Transverse colon (tissue), 4 donors: Measurements from ENCODE around the gene CAT. TPM values are rescaled to one million over a fixed set of nuclear protein-coding genes. Genes with fewer than 3 reads are reported as not detected.
A peak's percentile ranks its signal among the peaks of the same experiment; 100 is the strongest.

Experiments used
- DNase-seq: peaks from one replicate; pipeline ENCODE4 v3.0.0-alpha.2; 2019
- H3K27ac ChIP-seq, 4 donors: fragments of 200-600 bp; sonication (generic); 2 replicates each; pipeline ENCODE4 v1.5.1; 2016 to 2018; ENCODE audit warnings: inconsistent platforms in 4 of 4
- H3K27me3 ChIP-seq: fragments of 200-600 bp; sonication (generic); 2 replicates; pipeline ENCODE4 v1.5.1; 2017; ENCODE audit warnings: inconsistent platforms
- H3K36me3 ChIP-seq, 4 donors: fragments of 200-600 bp; sonication (generic); 2 replicates each; pipeline ENCODE4 v1.5.1; 2017 to 2019; ENCODE audit warnings: inconsistent platforms in 4 of 4
- H3K4me1 ChIP-seq, 4 donors: fragments of 200-600 bp; sonication (generic); 2 replicates each; pipeline ENCODE4 v1.5.1; 2017 to 2020; ENCODE audit warnings: inconsistent platforms in 4 of 4
- H3K4me3 ChIP-seq, 4 donors: fragments of 200-600 bp; sonication (generic); 1 replicate in 1 of 4; 2 replicates in 3 of 4; pipeline versions ENCODE4 v1.5.1 to v1.6.1; 2017 to 2019; ENCODE audit warnings: inconsistent platforms in 4 of 4
- H3K9me3 ChIP-seq, 2 donors: fragments of 200-600 bp; sonication (generic); 2 replicates each; pipeline ENCODE4 v1.5.1; 2017 to 2019; ENCODE audit warnings: inconsistent platforms in 2 of 2
- CTCF ChIP-seq, 5 experiments: fragments of 200-600 bp in 3 of 5; fragments of 450-650 bp in 2 of 5; sonication (generic) in 3 of 5; IDR thresholded peaks; 1 replicate in 2 of 5; 2 replicates in 3 of 5; pipeline ENCODE4 v1.5.1; 2016 to 2017; ENCODE audit warnings: antibody characterized with exemption in 5 of 5, inconsistent platforms in 3 of 5, mild to moderate bottlenecking in 2 of 5, moderate library complexity in 1 of 5
- EP300 ChIP-seq: sonication (generic); formaldehyde crosslinking; IDR thresholded peaks from one replicate; pipeline ENCODE4 v1.6.1; 2017; ENCODE audit warnings: antibody characterized with exemption, low read depth
- POLR2A ChIP-seq: fragments of 450-650 bp; IDR thresholded peaks from one replicate; pipeline ENCODE4 v1.6.1; 2016; ENCODE audit warnings: antibody characterized with exemption, mild to moderate bottlenecking, moderate library complexity
- POLR2AphosphoS5 ChIP-seq, 3 donors: sonication (generic); formaldehyde crosslinking; IDR thresholded peaks; one replicate each; pipeline ENCODE4 v1.6.1; 2016; ENCODE audit warnings: antibody characterized with exemption in 3 of 3
- WGBS, 2 donors: methylation state at CpG; one replicate each; pipeline ENCODE4 v1.1.5; 2018; ENCODE audit warnings: low coverage in 1 of 2; 5-methylcytosine and 5-hydroxymethylcytosine counted together
- in situ Hi-C, 4 donors: fragments of 200-750 bp; cut with MboI; loops; one replicate each; pipeline versions ENCODE4 v1.15.0 to v1.15.1; 2017; ENCODE audit warnings: low sequenced_read_pairs in 3 of 4, low pct_ligation_motif_present in 1 of 4, low pct_unique_long_range_greater_than_20kb in 1 of 4
- intact Hi-C: fragments of 100-400 bp; cut with DNase I; formaldehyde crosslinking; loops from one replicate; pipeline ENCODE4 v1.15.1; 2023; ENCODE audit warnings: low total_unique reads
- total RNA-seq, 4 donors: library from RNA; depleted of rRNA; stranded (reverse); fragments of >200 nt; gene quantifications; one replicate each; pipeline ENCODE4 v1.1.0, GENCODE V29; 2016

Gene CAT
- total RNA-seq, 4 donors from 2014 or later: 81.2 to 168 (median 133) TPM

- in situ Hi-C loops (no loop called here), intact Hi-C loops (no loop called here)
- H3K4me1 ChIP-seq: no peaks in the 10 kb centered on the region
- no peaks in the 10 kb centered on the region for H3K27me3 ChIP-seq
- DNase-seq: no peak
- 38% methylated on average over 5 of the region's 5 CpGs; no CpG with 5 or more reads in 1 of the 2 donors for WGBS, 2 donors
- no peaks in the 10 kb centered on the region for H3K36me3 ChIP-seq
- TF ChIP-seq EP300 (no peak), CTCF (IDR thresholded peaks at IDR 0.05) (no peak), POLR2AphosphoS5 (IDR thresholded peaks at IDR 0.05) (no peak)
- H3K4me3 ChIP-seq: no peak overlapping the region
- H3K9me3 ChIP-seq: no peaks in the 10 kb centered on the region
- no peak overlapping the region for H3K27ac ChIP-seq
Measured at GRCh38 chr11:34509336-34509876, 70.7 kb downstream of the CAT start.

- Histone ChIP-seq H3K9me3 (no peaks in the 10 kb centered on the region), H3K4me3 (no peak overlapping the region), H3K36me3 (no peaks in the 10 kb centered on the region), H3K27ac (no peak overlapping the region), H3K27me3 (no peaks in the 10 kb centered on the region), H3K4me1 (no peaks in the 10 kb centered on the region)
- DNase-seq: no peak
- no peak for TF ChIP-seq POLR2A
- no peak for TF ChIP-seq EP300
- TF ChIP-seq CTCF (IDR thresholded peaks at IDR 0.05): no peak
- no peak for TF ChIP-seq POLR2AphosphoS5 (IDR thresholded peaks at IDR 0.05)
- intact Hi-C loops: no loop called here
- in situ Hi-C loops: loop anchor here in 1 of 4 donors (10.0 kb wide), 1 partner anchor 385 kb away; no protein-coding TSS in a partner anchor
Measured at GRCh38 chr11:34510218-34510617, 71.5 kb downstream of the CAT start.

- 92 to 100% methylated on average over 2 of the region's 2 CpGs for WGBS, 2 donors
- H3K4me3 ChIP-seq: no peak overlapping the region
- no peaks in the 10 kb centered on the region for H3K27me3 ChIP-seq
- in situ Hi-C loops: loop anchor here in 1 of 4 donors (10.0 kb wide), 1 partner anchor 384 kb away; no protein-coding TSS in a partner anchor
- intact Hi-C loops: no loop called here
- H3K36me3 ChIP-seq: no peaks in the 10 kb centered on the region
- H3K27ac ChIP-seq: no peak overlapping the region
- no peaks in the 10 kb centered on the region for H3K4me1 ChIP-seq
- no peak for TF ChIP-seq CTCF (IDR thresholded peaks at IDR 0.05)
- no peak for TF ChIP-seq POLR2AphosphoS5 (IDR thresholded peaks at IDR 0.05)
- no peak for TF ChIP-seq POLR2A
- H3K9me3 ChIP-seq: no peaks in the 10 kb centered on the region
- no peak for DNase-seq
Measured at GRCh38 chr11:34510673-34511072, 71.9 kb downstream of the CAT start.

GRCh38 chr11:34512840-34513681 lies 74.3 kb downstream of the CAT start:
- Histone ChIP-seq H3K27ac (no peak overlapping the region), H3K27me3 (no peaks in the 10 kb centered on the region), H3K36me3 (no peaks in the 10 kb centered on the region), H3K9me3 (no peaks in the 10 kb centered on the region), H3K4me3 (no peak overlapping the region), H3K4me1 (no peaks in the 10 kb centered on the region)
- no peak for TF ChIP-seq POLR2A
- peak; percentile 49 to 77 (median 73) for TF ChIP-seq CTCF (IDR thresholded peaks at IDR 0.05)
- no peak for TF ChIP-seq EP300
- in situ Hi-C loops (loop anchor here in 1 of 4 donors (10.0 kb wide), 1 partner anchor 382 kb away; no protein-coding TSS in a partner anchor), intact Hi-C loops (no loop called here)
- 64 to 72% methylated on average over 6 to 24 of the region's 24 CpGs for WGBS, 2 donors
- DNase-seq: peak; percentile 61
